BE2C (cell line): ENCODE results near the gene STRADA.

Source experiments
- DNase-seq: peaks from one replicate; pipeline ENCODE4 v3.0.0-alpha.2; 2020
- H3K27me3 ChIP-seq: fragments of 250-450 bp; sonication (Bioruptor Pico); 2 replicates; pipeline ENCODE4 v1.5.1; 2020; ENCODE audit warnings: mild to moderate bottlenecking
- H3K36me3 ChIP-seq: fragments of 250-450 bp; sonication (Bioruptor Pico); 2 replicates; pipeline ENCODE4 v1.5.1; 2020; ENCODE audit warnings: mild to moderate bottlenecking
- H3K4me1 ChIP-seq: fragments of 250-450 bp; sonication (Bioruptor Pico); 2 replicates; pipeline ENCODE4 v1.5.1; 2020
- H3K4me3 ChIP-seq: 2 replicates; pipeline ENCODE4 v1.5.1; 2011; ENCODE audit warnings: low read depth, low read length
- H3K9me3 ChIP-seq: fragments of 250-450 bp; sonication (Bioruptor Pico); 2 replicates; pipeline ENCODE4 v1.5.1; 2020
- TF ChIP-seq, protein P1 (sequence below): IDR thresholded peaks from 2 replicates; pipeline ENCODE4 v1.5.1; 2012; ENCODE audit warnings: mild to moderate bottlenecking, low read depth, low read length

STRADA gene

DNA sequence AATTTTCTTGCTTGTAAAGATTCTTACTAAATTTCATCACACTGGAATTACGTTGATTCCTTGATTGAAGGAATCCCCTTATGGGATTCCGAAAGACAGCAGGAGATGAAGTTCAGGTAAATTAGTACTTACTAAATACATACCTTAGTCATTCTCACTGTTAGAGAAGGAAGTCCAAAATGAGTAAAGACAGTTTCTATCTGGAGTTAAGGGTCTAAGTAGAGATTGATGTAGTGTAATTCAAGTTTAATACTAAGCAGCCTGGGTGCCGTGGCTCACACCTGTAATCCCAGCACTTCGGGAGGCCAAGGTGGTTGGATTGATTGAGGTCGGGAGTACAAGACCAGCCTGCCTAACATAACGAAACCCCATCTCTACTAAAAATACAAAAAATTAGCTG, 41.9 kb upstream of the STRADA start:
- Histone ChIP-seq H3K4me1 (no peaks in the 10 kb centered on the region), H3K9me3 (no peaks in the 10 kb centered on the region), H3K4me3 (no peak overlapping the region), H3K36me3 (peaks cover 78% of the 10 kb centered on the region), H3K27me3 (no peaks in the 10 kb centered on the region)
- DNase-seq = no peak
- TF ChIP-seq, protein P1, sequence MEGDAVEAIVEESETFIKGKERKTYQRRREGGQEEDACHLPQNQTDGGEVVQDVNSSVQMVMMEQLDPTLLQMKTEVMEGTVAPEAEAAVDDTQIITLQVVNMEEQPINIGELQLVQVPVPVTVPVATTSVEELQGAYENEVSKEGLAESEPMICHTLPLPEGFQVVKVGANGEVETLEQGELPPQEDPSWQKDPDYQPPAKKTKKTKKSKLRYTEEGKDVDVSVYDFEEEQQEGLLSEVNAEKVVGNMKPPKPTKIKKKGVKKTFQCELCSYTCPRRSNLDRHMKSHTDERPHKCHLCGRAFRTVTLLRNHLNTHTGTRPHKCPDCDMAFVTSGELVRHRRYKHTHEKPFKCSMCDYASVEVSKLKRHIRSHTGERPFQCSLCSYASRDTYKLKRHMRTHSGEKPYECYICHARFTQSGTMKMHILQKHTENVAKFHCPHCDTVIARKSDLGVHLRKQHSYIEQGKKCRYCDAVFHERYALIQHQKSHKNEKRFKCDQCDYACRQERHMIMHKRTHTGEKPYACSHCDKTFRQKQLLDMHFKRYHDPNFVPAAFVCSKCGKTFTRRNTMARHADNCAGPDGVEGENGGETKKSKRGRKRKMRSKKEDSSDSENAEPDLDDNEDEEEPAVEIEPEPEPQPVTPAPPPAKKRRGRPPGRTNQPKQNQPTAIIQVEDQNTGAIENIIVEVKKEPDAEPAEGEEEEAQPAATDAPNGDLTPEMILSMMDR = no peak

DNA sequence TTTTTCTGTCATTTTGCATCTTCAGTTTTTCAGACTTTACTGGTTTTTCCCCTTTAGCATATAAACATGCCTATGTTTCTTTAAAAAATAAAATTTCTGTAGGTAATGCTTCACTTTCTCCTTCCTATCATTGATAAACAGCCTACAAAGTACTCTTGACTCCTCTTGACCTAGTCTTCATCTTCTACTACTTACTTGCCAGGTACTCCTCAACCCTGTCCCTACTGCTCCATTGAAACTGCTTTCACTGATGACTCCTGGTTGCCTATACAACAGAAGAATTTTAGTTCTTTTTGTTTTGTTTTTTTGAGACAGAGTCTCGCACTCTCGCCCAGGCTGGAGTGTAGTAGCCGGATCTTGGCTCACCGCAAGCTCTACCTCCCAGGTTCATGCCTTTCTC, 39.3 kb upstream of the STRADA start:
- TF ChIP-seq, protein P1 = no peak
- H3K4me3 ChIP-seq = no peak overlapping the region
- no peak for DNase-seq
- H3K9me3 ChIP-seq = no peaks in the 10 kb centered on the region
- H3K36me3 ChIP-seq = peaks cover 72% of the 10 kb centered on the region
- no peaks in the 10 kb centered on the region for H3K27me3 ChIP-seq
- peaks cover 3% of the 10 kb centered on the region for H3K4me1 ChIP-seq

DNA sequence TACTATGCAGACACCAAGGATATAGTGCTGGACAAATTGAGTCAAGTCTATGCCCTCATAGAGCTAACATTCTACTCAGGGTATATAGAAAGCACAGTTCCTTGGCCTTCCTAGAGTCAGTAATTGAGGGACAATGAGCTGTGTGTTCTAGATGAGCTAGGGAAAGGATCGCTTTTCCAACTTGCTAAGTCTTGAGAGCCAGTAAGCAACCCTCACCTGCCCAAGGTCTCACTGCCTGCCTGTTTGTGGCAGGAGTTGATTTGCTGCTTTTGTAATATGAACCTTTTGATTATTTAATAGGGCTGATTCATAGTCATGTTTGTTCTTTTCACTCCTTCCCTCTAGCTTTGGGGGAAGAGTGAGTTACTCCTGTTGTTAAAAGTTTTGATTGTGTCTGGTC, 38.9 kb upstream of the STRADA start:
- no peak overlapping the region for H3K4me3 ChIP-seq
- H3K4me1 ChIP-seq = peaks cover 4% of the 10 kb centered on the region
- no peaks in the 10 kb centered on the region for H3K9me3 ChIP-seq
- TF ChIP-seq, protein P1 = no peak
- H3K36me3 ChIP-seq = peaks cover 72% of the 10 kb centered on the region
- H3K27me3 ChIP-seq = no peaks in the 10 kb centered on the region
- no peak for DNase-seq

DNA sequence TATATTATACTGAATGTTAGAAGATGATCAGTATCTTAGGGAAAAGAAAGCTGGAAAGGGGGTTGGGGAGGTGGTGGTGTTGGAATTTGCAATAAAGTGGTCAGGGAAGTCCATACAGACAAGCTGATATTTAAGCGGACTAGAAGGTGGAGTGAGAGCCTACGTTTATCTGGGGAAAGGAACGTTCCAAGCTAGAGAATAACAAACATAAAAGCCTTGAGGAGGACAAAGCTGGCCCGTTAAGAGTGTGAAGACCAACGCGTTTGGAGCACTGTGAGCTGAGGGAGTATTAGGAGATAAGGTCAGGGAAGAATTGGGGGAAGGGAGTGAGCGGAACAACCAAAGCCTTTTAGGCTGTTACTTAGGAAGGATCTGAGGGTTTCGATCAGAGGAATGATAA, 33.8 kb upstream of the STRADA start:
- TF ChIP-seq, protein P1 = no peak
- Histone ChIP-seq H3K27me3 (no peaks in the 10 kb centered on the region), H3K9me3 (no peaks in the 10 kb centered on the region), H3K4me1 (peaks cover 4% of the 10 kb centered on the region), H3K4me3 (peak overlapping the region; percentile 100), H3K36me3 (peaks cover 39% of the 10 kb centered on the region)
- no peak for DNase-seq

DNA sequence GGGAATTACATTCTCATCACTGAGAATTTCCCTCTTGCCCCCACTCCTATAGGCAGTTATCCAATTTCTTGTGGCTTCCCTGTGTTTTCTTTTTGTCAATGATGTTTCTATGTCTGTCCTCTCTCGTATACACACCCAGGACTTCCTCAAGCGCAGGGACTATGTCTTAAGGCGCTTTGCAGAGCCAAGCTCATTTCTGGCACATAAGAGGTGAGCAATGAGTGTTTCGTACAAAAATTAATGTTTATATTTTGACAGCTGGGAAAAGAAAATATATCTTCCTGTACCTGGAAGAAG, 33.3 kb upstream of the STRADA start:
- H3K27me3 ChIP-seq = no peaks in the 10 kb centered on the region
- peaks cover 39% of the 10 kb centered on the region for H3K36me3 ChIP-seq
- TF ChIP-seq, protein P1 = no peak
- no peak for DNase-seq
- no peaks in the 10 kb centered on the region for H3K9me3 ChIP-seq
- H3K4me3 ChIP-seq = peak overlapping the region; percentile 100
- H3K4me1 ChIP-seq = peaks cover 4% of the 10 kb centered on the region

DNA sequence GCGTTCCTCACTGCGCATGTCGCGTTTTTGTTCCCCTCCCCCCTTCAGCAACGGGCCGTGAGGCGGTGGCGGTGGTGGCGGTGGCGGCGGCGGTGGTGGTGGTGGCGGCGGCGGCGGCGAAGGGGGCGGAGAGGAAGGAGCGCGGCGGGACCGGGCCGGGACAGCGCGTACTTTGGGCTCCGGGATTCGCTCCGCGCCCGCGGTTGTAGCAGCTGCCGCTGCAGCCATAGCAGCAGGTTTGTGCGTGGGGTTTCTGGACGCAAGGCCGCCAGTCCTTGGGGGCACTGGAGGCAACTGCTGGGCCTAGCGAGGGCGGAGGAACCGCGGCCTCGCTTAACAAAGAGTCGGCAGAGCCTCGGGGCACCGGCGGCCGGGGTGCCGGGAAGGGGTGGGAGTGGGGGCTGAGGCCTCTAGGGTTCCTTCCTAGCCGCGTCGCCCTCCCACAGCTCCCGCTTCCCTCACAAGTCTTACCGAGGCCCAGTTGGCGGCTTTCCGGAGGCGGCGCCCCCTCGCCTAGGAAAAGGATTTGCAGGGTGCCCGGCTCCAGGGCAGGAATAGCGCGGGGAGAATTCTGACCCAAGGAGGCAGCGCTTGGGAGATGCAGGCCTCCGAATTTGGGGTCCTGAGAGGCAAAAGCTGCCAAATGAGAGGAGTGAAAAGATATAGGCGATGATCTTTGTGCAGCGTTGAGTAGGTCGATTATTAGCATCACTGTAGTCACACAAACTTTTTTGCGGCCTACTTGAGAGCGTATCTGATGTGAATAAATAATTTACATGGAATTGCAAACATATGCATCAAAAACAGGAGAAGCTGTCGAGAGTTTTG, 32.8 kb upstream of the STRADA start, which contains the start of gene DDX42:
TSS of gene DDX42 (plus strand) at position 30 of the 828 bp plus-strand sequence. CDS start 12,880 bp downstream, outside the sequence.
- TF ChIP-seq, protein P1 = no peak
- no peaks in the 10 kb centered on the region for H3K9me3 ChIP-seq
- peaks cover 4% of the 10 kb centered on the region for H3K4me1 ChIP-seq
- H3K36me3 ChIP-seq = peaks cover 33% of the 10 kb centered on the region
- DNase-seq = peak; percentile 95
- peak within 1 kb of the TSS; percentile 100 for H3K4me3 ChIP-seq
- H3K27me3 ChIP-seq = no peaks in the 10 kb centered on the region
